NCI-H2196 treated with DMSO at 0.1 percent for 48 hours (cell line): ENCODE data around the gene LDLRAD4.
A peak's percentile ranks its signal among the peaks of the same experiment; 100 is the strongest.

ENCODE experiments used
- DNase-seq: peaks from one replicate; lab custom pipeline; 2025; ENCODE audit not compliant: unreplicated experiment; lab: John Stamatoyannopoulos, UW

Gene LDLRAD4

DNA sequence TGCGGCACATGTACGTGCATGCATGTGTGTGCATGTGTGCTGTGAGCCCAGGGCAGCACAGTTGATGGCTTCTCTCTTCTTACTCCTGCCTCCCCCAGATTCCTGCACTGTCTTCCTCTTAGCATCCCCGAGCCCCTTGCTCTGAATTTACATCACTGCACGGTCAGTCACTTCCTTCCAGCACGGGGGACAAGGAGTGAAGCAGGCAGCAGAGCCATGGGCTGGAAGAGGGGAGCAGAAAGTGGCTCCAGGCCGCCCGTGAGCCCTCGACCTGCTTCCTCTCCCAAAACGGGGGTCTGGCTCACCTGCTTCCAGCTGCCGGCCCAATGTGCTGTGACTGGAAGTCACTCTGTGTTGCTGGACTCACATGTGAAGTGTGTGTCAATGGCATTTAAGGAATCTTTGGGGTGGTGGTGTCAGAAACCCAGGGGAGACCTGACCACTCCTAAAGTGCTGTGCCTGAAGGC, 401.7 kb downstream of the LDLRAD4 start:
- DNase-seq = no peak

DNA sequence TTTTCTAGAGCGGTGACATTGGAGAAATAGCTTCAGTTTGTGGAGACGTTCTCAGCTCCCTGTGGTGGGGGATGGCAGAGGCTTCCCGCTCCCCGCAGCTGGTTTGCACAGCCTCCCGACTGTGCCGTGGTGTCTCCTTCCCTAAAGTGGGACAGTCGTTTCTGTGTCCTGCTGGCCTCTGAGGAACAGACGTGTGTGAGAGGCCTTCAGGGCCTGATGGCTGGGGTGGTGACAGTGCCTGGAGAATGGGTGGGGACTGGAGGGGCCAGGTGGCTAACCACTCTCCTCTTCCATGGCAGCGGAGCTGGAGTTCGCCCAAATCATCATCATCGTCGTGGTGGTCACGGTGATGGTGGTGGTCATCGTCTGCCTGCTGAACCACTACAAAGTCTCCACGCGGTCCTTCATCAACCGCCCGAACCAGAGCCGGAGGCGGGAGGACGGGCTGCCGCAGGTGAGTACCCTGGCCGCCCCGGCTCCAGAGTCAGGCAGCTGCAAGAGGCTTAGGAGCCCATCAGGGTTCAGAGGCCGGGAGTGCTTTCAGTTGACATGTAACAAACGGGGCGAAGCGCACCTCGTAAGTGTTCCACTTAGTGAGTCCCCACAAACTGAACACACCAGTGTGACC, 402.4 kb downstream of the LDLRAD4 start:
- DNase-seq = no peak

DNA sequence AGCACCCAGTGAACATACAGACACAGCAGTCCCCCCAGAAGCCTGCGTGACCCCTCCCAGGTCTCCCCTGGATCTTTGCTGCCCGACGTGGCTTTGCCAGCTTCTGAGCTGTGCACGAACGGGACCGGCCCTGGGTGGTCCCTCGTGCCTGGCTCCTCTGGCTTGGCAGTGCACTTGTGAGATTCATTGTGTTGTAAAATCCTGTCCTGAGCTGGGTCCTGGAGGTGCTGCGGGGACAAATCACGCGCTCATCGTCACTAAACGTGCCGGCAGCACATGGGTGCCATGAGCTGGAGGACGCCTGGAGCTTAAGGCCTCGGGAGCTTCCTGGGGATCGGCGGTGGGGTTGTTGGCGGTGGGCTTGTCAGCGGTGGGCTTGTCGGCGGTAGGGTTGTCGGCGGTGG, 402.9 kb downstream of the LDLRAD4 start:
- DNase-seq = no peak

DNA sequence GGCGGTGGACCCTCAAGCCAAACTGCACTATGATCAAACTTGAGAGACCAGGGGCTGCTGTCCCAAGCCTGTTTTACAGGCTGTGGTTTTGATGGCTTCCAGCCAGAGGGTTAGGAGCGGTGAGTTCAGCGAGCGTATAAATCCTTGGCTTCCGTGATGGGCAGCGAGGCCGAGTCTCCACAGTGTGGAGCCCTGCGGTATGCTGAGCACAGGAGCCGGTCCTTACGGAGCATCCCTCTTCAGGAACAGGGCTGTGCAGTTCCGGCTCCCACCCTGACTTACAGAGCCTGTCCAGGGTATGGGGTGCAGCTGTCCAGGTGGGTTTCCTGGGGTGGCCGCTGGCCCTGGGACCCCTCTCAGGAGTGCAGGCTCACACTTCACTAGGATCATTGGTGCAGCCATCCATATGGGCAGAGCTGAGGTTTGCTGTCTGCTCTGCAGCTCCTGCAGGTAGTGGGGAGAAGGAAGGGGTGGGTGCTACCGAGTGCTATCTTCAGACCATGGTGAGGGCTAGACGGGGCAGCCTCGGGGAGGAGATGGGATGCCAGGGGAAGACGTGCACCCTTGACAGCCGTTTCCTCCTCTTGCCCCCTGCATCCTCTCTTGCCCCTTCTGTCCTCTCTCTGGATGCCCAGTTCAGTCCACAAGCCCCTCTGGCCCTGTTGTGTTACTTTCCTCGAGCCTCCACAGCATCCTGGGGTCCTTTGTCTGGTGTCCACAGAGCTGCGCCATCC, 403.5 kb downstream of the LDLRAD4 start:
- no peak for DNase-seq

DNA sequence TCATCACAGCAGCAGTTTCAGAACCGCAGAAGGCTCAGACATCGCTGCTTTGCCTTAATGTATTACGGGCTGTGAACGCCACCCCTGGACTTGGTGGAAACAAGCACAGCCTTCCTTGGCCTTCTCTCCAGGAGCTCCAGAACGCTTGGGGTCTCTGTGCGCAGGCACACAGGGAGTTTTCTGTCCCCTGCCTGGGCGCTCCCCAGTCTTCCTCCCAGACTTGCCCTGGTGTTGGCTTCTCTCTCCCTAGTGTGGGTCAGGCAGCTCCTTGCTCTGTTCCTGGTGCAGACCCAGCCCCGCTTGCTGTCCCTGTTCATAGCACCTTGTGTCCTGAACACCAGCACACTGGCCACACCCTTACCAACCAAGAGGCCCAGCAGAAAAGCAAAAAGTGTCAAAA, 404.2 kb downstream of the LDLRAD4 start:
- DNase-seq = no peak

DNA sequence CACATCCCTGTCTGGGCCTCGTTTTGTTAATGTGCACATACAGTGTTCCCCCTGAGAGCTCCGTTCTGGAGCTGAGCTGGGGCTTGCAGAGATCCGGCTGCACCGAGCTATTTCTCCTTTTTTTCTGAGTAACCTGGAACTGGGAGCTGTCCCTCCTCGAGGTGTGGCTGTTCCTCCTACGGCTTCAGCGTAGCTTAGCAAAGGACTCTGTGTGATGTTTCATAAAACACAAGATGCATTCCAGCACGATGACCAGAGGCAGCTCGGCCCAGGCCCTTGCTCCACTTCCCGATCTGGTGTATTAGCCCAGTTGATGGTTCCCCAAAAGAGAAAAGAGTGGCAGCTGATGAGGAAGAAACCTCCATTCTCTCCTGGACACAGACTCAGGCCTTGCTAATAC, 404.8 kb downstream of the LDLRAD4 start:
- no peak for DNase-seq

DNA sequence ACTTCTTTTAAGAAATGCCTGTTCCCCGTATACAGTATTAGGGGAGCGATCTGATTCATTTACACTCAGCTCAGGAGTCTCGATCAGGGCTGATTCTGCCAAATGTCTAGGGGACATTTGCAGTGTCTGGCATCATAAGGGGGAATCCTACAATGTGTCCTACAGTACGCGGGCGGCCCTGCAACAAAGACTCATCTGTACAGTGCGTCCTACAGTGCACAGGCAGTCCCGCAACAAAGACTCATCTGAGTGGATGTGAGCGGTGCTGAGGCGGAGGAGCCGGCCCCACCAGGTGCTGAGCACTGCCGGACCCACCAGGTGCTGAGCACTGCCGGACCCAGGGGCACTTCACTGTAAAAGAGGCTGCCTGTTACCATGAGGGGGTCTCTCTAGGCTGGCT, 405.3 kb downstream of the LDLRAD4 start:
- no peak for DNase-seq

DNA sequence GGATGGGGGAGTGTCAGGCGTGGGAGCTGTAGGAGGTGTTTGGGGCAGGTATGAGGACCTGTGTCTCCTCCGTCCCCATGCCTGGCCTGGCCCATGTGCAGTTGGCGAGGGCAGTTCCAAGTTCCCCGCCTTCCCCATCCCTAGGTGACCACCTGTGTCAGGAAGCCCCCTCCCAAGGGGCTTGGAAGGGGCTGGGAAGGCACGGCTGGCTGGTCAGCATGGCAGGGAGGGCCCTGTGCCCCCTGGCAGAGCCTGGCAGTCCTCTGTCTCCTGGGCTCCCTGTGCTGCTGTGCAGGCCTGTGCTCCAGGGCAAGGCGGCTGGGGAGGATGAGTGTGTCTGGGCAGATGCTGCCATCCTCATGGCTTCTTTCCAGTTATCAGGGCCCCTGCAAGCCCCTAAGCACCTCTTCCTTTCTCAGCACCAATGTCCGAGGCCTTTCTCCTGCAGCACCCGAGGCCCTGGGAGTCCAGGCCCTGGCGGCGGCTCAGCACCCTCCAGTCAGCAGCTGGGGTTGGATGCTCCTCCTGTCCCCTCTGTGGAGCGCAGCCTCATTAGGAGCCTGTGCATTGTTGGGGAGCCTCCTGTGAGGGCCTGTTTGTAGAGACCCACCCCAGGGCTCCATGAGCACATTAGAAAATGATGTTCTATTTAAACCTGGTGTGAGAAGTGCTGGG, 406.1 kb downstream of the LDLRAD4 start:
- DNase-seq = no peak

DNA sequence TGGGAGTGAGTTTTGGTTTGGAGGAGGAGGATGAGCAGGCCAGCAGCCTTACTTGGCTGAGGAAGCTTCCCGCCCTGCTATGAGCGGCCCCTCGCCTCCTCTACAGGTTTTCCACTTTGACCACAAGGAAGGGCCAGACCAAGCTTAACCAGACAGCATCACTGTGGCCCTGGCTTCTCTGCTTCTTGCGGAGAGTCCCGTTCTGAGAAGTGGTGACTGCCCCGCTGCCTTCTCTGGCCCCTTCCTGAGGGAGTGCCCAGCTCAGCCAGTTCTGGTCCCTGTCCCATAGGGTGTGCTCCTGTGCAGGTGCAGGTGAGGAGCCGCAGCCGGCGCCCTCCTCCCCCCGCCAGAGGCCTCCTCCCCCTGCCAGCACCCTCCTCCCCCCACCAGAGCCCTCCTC, 406.8 kb downstream of the LDLRAD4 start:
- no peak for DNase-seq

DNA sequence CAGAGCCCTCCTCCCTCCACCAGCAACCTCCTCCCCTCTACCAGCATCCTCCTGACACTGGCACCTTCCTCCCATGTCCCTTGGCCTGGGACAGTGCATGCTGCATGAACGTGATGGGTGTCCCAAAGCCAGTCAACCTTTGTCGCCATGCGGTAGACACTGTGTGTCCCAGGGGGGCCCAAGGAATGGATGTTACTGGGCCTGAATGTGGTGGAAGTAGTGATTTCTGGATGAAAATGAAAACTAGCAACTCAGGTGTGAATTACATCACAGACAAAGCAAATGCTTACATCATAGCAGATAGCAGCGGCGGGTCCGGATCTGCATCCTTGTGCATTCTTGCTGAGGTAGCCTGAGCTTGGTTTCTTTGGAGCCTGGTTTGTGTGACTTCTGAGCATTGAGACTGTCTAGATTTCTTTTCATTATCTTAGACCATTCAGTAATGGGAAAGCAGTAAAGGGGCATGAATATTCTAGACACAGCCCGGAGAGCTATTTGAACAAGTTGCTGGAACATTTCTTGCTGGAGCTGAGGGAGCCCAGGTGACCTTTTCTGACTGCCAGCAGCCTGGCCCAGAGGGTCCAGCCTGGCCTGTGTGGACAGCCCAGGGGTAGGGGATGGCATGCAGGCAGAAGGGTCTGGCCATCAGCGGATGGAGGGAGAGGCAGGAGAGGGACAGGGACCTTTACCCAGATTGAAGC, 407.4 kb downstream of the LDLRAD4 start:
- DNase-seq = no peak

DNA sequence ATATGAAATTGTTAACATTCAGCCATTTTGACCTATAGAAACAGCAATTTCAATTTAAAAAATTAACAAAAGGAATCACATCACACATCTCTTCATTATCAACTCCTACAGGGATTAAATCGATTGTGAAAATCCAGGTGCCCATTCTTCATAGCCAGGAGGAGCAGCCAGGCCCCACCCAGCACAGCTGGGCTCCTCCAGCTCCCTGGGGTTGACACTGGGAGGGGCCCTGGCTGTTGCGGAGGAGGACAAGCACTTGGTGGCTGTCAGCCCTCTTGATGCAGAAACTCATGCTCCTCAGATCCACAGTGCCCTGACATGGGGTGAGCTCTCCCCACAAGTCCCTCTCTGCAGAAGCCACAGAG, 408.0 kb downstream of the LDLRAD4 start:
- DNase-seq = no peak

DNA sequence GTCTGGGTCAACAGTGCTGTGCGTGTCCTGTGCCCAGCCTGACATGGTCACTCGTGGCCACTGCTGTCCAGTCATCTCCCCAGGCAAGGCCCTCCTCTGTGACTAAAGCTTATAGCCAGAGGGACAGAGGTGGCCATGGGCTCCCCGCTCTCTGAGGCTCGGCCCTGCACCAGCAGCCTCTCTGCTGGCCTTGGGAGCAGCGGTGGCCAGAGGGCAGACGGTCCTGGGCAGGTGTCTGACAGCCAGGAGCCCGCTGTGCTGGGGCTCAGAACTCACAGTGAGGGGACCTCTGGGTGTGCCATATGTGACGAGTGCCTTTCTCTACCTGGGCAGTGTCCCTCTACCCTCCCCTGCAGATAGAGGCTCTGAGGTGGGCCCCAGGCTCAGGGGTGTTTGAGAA, 409.1 kb downstream of the LDLRAD4 start:
- DNase-seq = no peak

DNA sequence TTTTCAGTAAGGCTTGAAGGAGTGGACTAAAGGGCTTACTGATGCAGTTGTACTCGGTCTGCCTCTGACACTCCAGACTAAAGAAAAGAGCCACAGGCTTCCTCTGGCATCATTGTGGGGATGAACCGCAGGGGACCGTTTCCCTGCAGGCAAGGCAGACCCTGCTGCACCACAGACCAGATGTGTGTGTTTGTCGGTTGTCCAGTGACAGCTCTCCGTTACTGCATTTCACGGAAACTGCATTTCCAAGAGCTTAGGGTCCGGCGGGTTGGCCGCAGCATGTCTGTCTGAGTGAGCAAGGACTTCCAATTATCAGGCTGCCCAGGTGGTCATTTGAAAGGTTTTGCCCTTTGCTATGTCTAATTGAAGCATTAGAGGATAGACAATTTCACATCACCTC, 409.7 kb downstream of the LDLRAD4 start:
- DNase-seq = no peak

DNA sequence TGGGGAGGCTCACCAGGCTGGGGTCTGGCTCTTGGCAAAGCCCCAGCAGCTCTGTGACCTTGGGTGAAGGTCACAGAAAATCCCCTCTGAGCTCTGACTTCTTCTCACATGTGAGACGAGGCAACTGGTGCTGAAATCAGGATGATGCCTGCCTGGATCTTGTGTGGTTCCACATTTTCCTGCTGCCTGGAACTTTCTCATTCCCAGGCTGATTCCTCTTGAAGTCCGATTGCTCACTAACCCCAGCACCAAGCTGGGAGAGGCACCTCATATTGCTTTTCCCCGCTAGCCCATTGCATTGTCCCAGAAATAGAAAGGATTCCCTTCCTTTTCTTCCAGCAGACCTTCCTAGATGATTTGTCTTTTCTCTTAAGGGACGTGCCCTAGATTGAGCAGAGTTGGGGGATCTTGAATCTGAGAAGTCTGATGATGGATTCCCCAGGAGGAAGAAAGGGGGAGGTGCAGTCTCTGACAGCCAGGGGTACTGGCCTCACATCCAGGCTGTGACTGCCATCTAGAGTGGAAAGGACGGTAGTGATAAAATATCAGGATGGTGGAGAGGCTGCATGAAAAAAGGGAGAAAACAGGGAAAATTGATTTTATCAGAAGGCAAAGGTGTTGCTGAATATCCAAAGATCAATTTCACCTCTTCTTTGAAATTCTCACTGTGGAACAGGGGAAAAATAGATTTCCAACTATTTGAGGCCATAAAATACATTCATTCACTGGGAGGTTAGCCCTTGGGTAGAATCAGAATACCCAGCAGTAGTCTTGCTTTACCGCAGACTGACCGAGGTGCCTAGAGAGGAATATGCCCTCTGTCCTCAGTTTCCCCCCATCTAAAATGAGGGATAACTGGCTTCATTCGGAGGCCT, 411.5 kb downstream of the LDLRAD4 start:
- DNase-seq = peak; percentile 59

DNA sequence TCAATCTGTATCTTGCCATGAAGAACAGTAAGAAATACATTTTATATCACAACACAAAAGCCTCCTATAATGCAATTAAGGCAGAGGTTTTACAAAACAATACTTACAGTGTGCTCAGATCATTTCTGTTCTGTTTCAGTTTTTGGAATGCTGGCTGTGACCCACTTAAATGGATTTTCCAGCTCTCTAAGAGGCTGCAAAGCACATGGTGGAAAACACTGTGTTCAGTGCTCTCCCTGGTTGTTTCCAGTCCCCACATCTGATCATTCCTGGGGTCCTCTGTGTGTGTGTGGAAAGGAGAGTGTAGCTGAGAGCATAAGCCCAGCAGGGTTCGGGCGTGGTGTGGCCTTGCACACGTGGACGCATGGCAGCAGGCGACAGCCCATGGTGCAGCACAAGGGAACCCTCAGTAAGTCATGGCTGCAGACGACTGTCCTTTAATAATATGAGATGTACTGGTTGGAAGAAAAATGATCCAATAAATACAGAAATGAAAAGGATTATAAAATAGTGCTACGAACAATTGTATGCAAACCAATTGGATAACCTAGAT, 412.2 kb downstream of the LDLRAD4 start:
- no peak for DNase-seq

DNA sequence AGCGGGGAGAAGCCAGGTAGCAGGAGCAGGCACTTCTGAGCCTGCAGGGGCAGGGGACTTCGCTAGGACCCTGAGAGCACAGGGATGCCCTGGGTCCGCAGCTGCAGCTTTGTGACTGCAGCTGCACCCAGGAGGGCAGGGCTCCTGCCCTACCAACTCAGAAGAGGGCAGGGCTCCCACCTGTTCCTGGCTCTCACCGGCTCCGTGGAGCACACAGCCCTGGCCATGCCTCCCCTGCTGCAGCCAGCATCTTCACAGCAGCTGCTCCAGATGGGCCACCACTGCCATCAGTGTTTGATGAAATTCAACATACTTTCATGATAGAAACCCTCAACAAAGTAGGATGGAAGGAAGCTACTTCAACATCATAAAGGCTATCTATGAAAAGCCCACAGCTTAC, 415.1 kb downstream of the LDLRAD4 start:
- DNase-seq = no peak

DNA sequence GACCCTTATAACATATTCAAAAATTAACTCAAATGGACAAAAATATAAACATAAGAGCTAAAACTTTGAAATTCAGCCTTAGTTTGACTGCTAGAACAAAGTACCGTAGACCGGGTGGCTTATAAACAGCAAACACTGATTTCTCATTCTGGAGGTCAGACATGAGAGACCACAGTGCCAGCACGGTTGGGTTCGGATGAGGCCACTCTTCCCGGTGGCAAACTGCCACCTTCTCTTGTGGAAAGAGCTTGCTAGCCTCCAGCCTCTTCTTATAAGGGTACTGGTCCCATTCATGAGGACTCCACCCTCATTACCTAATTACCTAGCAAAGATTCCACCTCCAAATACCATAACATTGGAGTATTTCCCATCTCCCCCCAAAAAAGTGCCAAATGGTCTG, 416.5 kb downstream of the LDLRAD4 start:
- no peak for DNase-seq

DNA sequence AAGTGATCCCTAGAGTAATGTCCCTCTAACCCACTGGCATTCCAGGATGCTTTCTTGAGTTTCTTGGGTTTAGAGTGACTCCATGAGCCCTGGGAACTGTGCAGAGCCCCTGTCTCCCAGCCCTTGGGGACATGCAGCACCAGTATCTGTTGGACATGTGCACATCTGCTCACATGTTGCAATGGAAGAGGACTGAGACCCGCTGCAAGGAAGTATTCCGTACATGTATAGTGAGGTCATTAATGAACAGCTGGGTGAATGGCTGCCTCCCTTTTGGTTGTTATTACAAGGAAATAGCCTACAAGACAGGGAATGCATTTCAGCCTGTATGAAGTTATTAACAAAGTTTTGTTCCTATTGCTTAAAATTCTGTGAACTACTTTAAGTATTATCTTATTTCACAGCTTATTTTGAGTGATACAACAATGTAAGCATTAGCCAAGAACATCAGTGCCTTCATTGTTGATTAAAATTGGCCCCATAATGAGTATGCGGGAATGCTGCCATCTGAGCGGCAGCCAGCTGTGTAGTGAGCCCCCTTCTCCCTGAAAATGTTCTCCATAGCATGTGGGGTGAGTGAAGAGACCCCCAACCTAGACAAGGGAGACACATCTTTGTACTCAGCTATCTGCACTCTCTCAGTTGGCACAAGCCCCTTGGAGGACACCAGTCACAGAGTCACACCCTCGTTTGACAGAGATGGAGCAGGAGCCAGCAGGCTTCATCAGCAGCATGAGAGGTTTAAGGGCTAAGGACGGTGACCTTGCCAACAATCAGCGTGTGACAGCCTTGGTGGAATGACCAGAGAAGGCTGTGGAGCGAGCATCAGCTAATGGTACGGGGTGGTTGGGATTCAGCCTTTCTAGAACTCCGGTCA, 420.4 kb downstream of the LDLRAD4 start:
- no peak for DNase-seq

DNA sequence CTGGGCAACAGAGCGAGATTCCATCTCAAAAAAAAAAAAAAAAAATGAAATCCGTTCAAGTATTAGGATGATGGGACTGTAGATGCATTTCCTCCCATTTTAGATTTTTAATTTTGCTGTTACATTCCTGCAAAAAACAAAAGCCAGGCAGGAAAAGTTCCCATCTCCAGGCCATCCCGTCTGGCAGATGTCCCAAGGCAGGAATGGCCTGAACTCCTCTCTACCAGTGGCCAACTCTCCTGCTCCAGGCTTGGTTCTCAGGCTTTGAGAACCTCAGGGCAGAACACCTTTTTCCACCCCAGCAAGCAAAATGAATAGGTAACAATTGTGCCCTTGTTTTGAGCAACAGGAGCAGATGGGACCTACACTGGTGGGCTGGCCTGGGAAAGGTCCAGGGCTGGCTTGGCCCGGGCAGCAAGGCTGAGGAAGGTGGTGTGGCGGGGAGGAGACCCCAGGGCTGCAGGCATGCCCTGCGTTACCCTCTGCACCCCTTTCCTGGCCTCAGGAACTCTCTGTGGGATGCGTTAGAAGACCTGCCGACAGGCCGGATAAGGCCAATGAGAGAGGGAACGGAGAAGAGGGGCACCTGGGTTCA, 421.8 kb downstream of the LDLRAD4 start:
- no peak for DNase-seq
